Aorta (tissue), 5 donors: ENCODE results near the gene FBXO31. TPM values are rescaled to one million over a fixed set of nuclear protein-coding genes. Genes with fewer than 3 reads are reported as not detected.

Experiments used
- ATAC-seq: fragments of 200-7000 bp; cut with Tn5 transposase; one replicate; pipeline ENCODE4 v1.9.1; 2022; ENCODE audit warnings: moderate library complexity; ENCODE audit not compliant: low FRiP score
- DNase-seq, 2 donors: peaks; one replicate each; pipeline ENCODE4 v3.0.0-alpha.2; 2020
- H3K27ac ChIP-seq, 2 donors: one replicate each; pipeline ENCODE4 v1.5.1; 2013; ENCODE audit warnings: low read length in 2 of 2, mild to moderate bottlenecking in 2 of 2, moderate library complexity in 2 of 2, control low read depth in 1 of 2, inconsistent platforms in 1 of 2, low read depth in 1 of 2
- H3K27me3 ChIP-seq, 2 donors: one replicate each; pipeline ENCODE4 v1.6.1; 2013; ENCODE audit warnings: control low read depth in 1 of 2, low read length in 1 of 2, mild to moderate bottlenecking in 1 of 2, moderate library complexity in 1 of 2; ENCODE audit not compliant: insufficient read depth in 2 of 2, control insufficient read depth in 1 of 2
- H3K36me3 ChIP-seq, 2 donors: one replicate each; pipeline ENCODE4 v1.6.1; 2013; ENCODE audit warnings: control low read depth in 1 of 2, low read length in 1 of 2, mild to moderate bottlenecking in 1 of 2; ENCODE audit not compliant: insufficient read depth in 2 of 2, control insufficient read depth in 1 of 2
- H3K4me1 ChIP-seq, 2 donors: one replicate each; pipeline ENCODE4 v1.6.1; 2013; ENCODE audit warnings: low read length in 2 of 2, control low read depth in 1 of 2, mild to moderate bottlenecking in 1 of 2, moderate library complexity in 1 of 2; ENCODE audit not compliant: insufficient read depth in 2 of 2, control insufficient read depth in 1 of 2
- H3K4me3 ChIP-seq, 2 donors: one replicate each; pipeline ENCODE4 v1.5.1; 2013; ENCODE audit warnings: low read length in 2 of 2, control low read depth in 1 of 2, mild to moderate bottlenecking in 1 of 2
- H3K9me3 ChIP-seq: one replicate; pipeline ENCODE4 v1.6.1; 2013; ENCODE audit warnings: mild to moderate bottlenecking, low read length; ENCODE audit not compliant: control insufficient read depth
- WGBS, 2 donors: extraction: QIAGEN DNeasy Blood & Tissue Kit; methylation state at CpG; one replicate each; pipeline ENCODE4 v1.1.7; 2013; 5-methylcytosine and 5-hydroxymethylcytosine counted together
- intact Hi-C, 2 donors: fragments of 100-400 bp; cut with DNase I; formaldehyde crosslinking; loops; one replicate each; pipeline versions ENCODE4 v1.14.2 to v1.15.0; 2022
- polyA plus RNA-seq, 2 donors: library from polyadenylated mRNA; stranded (reverse); fragments of 200-250 nt; gene quantifications; one replicate each; pipeline ENCODE4 v1.2.3, GENCODE V29; 2013
- total RNA-seq, 2 donors: library from RNA; stranded (reverse); fragmentation: NEBNext Ultra II Directional; extraction: Animal tissue kit (Norgen Biotek cat#: 25700); gene quantifications; one replicate each; pipeline ENCODE4 v1.2.1, GENCODE V29; 2021
- donor health status: healthy with polysubstance abuse.
- donor health status: Bipolar disorder and iron deficiency.
- donor health status: DM: no; HTN: no; CAD: no.
- donor health status: DM: no; HTN: no; CAD: no.
- donor health status: DM: yes; HTN: yes; CAD: no.

Gene FBXO31
- total and polyA plus RNA-seq, 4 donors = 6.0 to 57.9 (median 41.1) TPM

DNA sequence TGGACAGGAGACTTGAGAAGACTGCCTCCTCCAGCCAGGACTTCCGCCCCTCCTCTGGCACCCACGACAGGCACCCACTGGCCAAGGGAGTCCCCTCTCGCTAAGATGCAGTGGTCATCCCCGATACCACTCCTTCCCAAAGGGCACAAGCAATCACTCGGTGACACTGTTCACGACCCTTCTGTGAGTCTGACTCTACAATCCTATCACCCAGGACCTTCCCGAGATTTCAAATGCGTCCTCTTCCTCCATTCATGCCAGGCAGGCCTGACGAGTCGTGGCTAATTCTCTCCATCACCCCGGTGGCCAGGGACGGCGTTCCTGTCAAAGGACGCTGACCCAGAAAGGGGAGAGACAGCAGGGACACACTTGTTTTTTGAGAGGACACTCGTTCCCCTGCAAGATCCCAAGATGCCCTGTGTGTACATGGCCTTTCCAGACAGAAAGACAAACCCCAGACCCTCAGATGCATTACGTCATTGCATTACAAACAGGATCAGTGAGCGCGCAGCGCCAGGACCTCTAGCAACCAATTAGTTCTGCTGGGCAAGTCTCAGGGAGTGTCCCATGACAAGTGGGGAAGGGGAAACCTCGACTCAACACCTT, 12.2 kb downstream of the FBXO31 start:
- H3K27ac ChIP-seq = no peak overlapping the region
- H3K4me3 ChIP-seq = no peak overlapping the region
- H3K9me3 ChIP-seq = no peaks in the 10 kb centered on the region
- H3K36me3 ChIP-seq = no peaks in the 10 kb centered on the region
- H3K4me1 ChIP-seq = no peaks in the 10 kb centered on the region
- 79 to 82% methylated on average over 20 of the region's 20 CpGs for WGBS, 2 donors
- ATAC-seq (no peak), DNase-seq (peak in 1 of 2 donors; percentile 30)
- intact Hi-C loops = no loop called here
- no peaks in the 10 kb centered on the region for H3K27me3 ChIP-seq

DNA sequence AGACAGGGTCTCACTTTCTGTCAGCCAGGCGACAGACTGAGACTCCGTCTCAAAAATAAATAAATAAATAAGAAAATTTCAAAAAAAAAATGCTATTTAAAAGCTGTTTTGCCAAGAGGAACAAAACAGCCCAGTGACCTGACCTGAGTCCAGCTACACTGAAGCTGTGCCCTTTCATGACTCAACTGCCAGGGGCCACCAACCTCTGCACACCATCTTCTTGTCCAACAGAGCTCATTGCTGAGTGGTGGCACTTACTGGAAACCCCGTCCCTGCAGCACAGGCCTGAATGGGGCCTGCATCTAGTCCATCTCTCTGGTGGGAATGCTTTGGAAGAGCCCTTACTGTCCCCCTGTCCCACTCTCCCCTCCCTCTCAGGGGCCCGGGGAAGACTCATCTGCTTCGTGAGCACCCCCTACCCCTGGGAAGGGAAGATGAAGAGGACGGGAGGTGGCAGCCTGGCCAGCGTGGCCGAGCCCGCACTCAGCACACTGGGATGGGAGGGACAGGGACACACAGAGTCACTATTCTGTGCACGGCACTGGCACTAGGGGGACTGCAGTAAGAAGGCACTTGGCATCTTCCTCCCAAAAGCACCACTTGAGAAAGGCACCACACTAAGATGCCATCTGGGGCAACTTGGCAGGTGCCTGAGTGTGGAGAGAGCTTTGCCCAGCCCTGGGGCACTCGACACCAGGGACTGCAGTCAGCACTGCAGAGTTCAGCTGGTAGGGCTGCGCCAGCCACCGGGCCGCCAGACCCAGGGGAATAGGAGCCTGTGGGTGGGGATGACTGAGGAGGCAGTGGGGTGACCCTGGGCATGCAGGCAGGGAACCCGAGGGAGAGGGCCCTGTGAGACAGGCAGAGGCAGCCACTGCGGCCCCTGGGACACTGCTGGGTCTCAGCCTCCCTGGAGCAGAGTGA, 13.5 kb downstream of the FBXO31 start:
- Histone ChIP-seq H3K4me3 (no peak overlapping the region), H3K9me3 (no peaks in the 10 kb centered on the region), H3K4me1 (no peaks in the 10 kb centered on the region), H3K36me3 (no peaks in the 10 kb centered on the region), H3K27ac (no peak overlapping the region), H3K27me3 (no peaks in the 10 kb centered on the region)
- 66 to 70% methylated on average over 14 to 16 of the region's 16 CpGs for WGBS, 2 donors
- intact Hi-C loops = no loop called here
- ATAC-seq = peak; percentile 8
- DNase-seq = peak in 1 of 2 donors; percentile 51

DNA sequence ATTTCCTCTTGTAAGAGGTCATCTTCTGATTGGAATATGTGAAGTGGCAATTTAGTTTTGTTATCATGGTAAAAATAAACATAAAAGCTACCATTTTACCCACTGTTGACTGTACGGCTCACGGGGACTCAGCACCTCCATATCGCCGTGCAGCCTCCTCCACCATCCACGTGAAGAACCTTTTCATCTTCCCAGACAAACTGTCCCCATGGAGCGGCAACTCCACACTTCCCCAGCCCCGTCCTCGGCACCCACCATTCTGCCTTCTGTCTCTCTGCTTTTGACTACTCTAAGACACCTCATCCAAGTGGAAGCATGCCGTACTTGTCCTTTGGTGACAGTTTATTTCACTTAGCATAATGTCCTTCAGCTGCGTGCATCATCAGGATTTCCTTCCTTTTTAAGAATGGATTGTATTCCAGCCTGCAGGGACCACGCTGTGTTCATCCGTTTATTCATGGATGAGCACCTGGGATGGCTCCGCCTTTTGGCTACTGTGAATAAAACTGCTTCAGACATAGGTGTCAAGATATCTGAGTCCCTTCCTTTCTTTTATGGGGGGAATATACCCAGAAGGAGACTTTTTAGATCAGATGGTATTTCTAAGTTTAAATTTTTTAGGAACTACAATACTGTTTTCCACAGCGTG, 14.3 kb downstream of the FBXO31 start:
- intact Hi-C loops = no loop called here

DNA sequence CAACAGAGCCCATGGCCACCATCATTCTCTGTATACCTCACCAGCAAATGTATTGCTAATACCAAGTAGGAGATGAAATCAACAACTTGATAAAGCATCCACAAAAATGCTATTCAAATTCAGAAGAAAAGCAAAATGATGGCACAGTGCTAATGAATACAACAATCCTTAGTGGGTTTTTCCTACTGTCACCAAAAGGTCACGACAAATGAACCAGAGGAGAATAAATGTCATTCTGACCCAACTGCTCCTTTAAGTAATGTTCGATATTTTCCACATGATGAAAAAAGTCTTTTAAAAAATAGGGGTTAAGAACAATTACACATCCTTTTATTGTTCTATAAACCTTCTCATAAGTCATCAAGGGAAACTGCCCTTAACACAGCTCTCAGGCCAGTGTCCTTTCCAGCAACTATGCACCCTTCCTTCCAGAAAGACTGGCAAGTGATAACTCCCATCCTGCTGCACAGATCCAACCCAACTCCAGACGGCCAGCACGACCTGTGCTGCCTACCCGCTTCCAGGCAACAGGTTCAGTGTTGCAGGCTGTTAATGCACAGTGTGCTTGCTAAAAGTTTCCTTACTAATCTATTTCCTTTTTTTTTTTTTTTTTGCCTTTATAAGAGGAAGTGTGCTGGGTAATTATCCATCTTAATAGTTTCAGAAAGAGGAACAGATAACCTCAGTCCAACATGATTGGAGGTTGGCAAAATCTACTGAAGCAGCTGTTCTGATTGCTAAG, 15.4 kb downstream of the FBXO31 start:
- no peaks in the 10 kb centered on the region for H3K36me3 ChIP-seq
- intact Hi-C loops = no loop called here
- ATAC-seq (no peak), DNase-seq (peak in 1 of 2 donors; percentile 19)
- whole genome bisulfite sequencing, 2 donors = 63 to 74% methylated on average over 5 of the region's 5 CpGs
- no peaks in the 10 kb centered on the region for H3K4me1 ChIP-seq
- no peaks in the 10 kb centered on the region for H3K9me3 ChIP-seq
- no peak overlapping the region for H3K27ac ChIP-seq
- no peaks in the 10 kb centered on the region for H3K27me3 ChIP-seq
- H3K4me3 ChIP-seq = no peak overlapping the region

More for the DNA sequence above, 14.3 kb downstream of the FBXO31 start:
- DNase-seq (peak in 1 of 2 donors; percentile 43), ATAC-seq (no peak)
- Histone ChIP-seq H3K36me3 (no peaks in the 10 kb centered on the region), H3K27ac (no peak overlapping the region), H3K4me1 (no peaks in the 10 kb centered on the region), H3K4me3 (no peak overlapping the region), H3K9me3 (no peaks in the 10 kb centered on the region), H3K27me3 (no peaks in the 10 kb centered on the region)
- WGBS, 2 donors = 94 to 96% methylated on average over 14 of the region's 14 CpGs

DNA sequence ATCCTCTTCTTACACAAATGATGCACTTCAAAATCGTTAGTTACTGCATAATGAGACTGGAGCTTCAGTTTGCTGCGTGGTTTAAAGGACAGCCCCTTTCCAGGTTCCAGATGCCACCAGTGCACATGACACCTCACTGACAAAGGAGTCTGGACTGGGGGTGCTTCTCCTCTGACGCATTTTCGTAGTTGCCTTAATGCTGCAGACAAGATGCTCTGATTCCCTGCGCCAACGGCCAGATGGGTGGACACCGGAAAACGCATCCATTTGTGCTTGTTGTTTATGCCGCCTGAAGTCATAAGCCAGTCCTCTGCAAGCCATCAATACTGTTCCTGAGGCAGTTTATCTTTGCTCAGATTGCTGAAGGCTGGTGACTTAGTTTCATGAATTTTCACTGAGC, 16.0 kb downstream of the FBXO31 start:
- no peaks in the 10 kb centered on the region for H3K36me3 ChIP-seq
- no peak overlapping the region for H3K27ac ChIP-seq
- H3K27me3 ChIP-seq = no peaks in the 10 kb centered on the region
- H3K4me1 ChIP-seq = no peaks in the 10 kb centered on the region
- no peak overlapping the region for H3K4me3 ChIP-seq
- 83 to 87% methylated on average over 9 of the region's 9 CpGs for WGBS, 2 donors
- no peaks in the 10 kb centered on the region for H3K9me3 ChIP-seq
- peak in 1 of 2 donors; percentile 22 for DNase-seq
- intact Hi-C loops = no loop called here
- no peak for ATAC-seq

DNA sequence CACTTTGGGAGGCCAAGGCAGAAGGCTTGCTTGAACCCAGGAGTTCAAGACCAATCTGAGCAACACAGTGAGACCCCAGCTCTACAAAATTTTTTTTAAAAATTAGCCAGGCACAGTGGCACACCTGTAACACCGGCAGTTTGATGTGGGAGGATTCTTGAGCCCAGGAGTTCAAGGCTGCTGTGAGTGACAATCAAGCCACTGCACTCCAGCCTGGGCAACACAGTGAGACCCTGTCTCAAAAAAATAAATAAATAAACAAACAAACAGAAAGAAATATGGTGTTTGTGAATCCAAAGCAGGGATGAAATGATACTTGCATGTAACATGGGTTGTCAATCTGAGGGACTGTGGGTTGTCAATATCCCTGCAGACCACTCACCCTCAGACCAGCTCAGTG, 16.6 kb downstream of the FBXO31 start:
- 95 to 97% methylated on average over 1 of the region's 1 CpG for WGBS, 2 donors
- ATAC-seq (no peak), DNase-seq (no peak)
- H3K27me3 ChIP-seq = no peaks in the 10 kb centered on the region
- no peaks in the 10 kb centered on the region for H3K4me1 ChIP-seq
- H3K9me3 ChIP-seq = no peaks in the 10 kb centered on the region
- H3K27ac ChIP-seq = no peak overlapping the region
- no peak overlapping the region for H3K4me3 ChIP-seq
- intact Hi-C loops = no loop called here
- H3K36me3 ChIP-seq = no peaks in the 10 kb centered on the region

DNA sequence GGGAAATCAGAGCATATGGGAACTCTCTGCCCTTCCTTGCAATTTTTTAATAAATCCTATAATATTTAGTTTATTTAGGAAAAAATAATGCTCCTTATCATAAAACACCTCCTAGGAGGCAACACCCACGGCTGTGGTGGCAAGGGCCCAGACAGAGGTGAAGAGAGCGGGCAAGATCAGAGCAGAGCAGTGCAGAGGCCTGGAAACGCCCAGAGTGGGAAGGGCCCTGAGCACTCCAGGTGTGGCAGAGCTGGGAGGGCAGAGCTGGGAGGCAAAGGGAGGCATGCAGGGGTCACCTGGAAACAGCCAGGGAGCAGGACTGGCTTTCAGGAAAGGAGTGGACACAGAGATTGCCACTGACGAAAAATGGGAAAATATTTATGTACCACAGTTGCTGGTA, 17.3 kb downstream of the FBXO31 start:
- 81 to 85% methylated on average over 4 of the region's 4 CpGs for WGBS, 2 donors
- no peaks in the 10 kb centered on the region for H3K9me3 ChIP-seq
- no peak overlapping the region for H3K27ac ChIP-seq
- H3K4me1 ChIP-seq = no peaks in the 10 kb centered on the region
- no peaks in the 10 kb centered on the region for H3K27me3 ChIP-seq
- no peak for DNase-seq
- intact Hi-C loops = no loop called here
- no peaks in the 10 kb centered on the region for H3K36me3 ChIP-seq
- no peak for ATAC-seq
- H3K4me3 ChIP-seq = no peak overlapping the region

DNA sequence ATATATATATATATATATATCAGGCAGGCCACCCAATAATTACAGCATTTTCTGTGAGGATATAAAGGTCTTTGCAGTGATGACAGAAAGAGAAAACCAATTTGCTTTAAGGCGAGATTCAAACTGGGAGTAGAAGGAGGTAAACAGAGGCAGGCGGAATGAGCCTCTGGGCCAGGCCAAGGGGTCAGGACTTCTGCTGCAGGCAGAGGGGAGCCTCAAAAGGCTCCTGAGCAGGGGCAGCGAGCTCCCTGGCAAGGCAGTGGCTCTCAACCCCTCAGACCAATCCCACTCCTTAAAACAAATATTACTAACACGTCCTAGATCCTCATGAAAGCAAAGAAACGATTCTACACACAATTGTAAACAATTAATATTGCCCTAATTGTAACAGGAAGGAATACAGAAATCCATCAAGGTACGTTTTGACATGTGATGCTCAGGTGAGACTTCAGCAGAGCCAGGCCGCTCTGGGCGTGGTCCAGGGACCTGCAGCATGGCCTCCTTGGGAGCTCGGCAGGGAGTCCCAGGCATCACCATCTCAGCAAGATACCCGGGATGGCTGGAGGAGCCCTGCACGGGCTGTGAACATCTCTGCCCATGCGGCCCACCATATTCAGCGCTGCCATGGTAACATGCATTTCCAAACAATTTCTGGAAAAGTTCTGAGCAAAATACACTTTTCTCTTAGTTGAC, 18.4 kb downstream of the FBXO31 start:
- H3K9me3 ChIP-seq = no peaks in the 10 kb centered on the region
- no peak for DNase-seq
- no peaks in the 10 kb centered on the region for H3K4me1 ChIP-seq
- ATAC-seq = no peak
- no peak overlapping the region for H3K27ac ChIP-seq
- no peaks in the 10 kb centered on the region for H3K27me3 ChIP-seq
- intact Hi-C loops = no loop called here
- 88 to 92% methylated on average over 13 of the region's 13 CpGs for WGBS, 2 donors
- no peak overlapping the region for H3K4me3 ChIP-seq
- no peaks in the 10 kb centered on the region for H3K36me3 ChIP-seq
